ENCODE measurements around the gene AGPAT2.

AGPAT2 gene

GRCh38 chr9:136687721-136688223, 515 bp upstream of the AGPAT2 start:
- ATAC-seq, result no peak

- ATAC-seq, result no peak
Measured at GRCh38 chr9:136686534-136686793, 793 bp downstream of the AGPAT2 start.

- ATAC-seq, result no peak
Measured at GRCh38 chr9:136685790-136686533, 1.3 kb downstream of the AGPAT2 start.

GRCh38 chr9:136685216-136685615, 2.0 kb downstream of the AGPAT2 start:
- no peak for ATAC-seq

GRCh38 chr9:136684799-136685198, 2.5 kb downstream of the AGPAT2 start:
- no peak for ATAC-seq

GRCh38 chr9:136684339-136684738, 2.9 kb downstream of the AGPAT2 start:
- no peak for ATAC-seq

GRCh38 chr9:136683755-136684154, 3.5 kb downstream of the AGPAT2 start:
- no peak for ATAC-seq

- ATAC-seq, result no peak
Measured at GRCh38 chr9:136683173-136683745, 4.0 kb downstream of the AGPAT2 start.

- ATAC-seq, result no peak
Measured at GRCh38 chr9:136682710-136683109, 4.5 kb downstream of the AGPAT2 start.

- ATAC-seq, result no peak
Measured at GRCh38 chr9:136681945-136682699, 5.1 kb downstream of the AGPAT2 start.

- no peak for ATAC-seq
Measured at GRCh38 chr9:136681029-136681428, 6.2 kb downstream of the AGPAT2 start.

- ATAC-seq, result no peak
Measured at GRCh38 chr9:136679431-136679941, 7.8 kb downstream of the AGPAT2 start.

- no peak for ATAC-seq
Measured at GRCh38 chr9:136678624-136679023, 8.6 kb downstream of the AGPAT2 start.

GRCh38 chr9:136678034-136678433, 9.2 kb downstream of the AGPAT2 start:
- ATAC-seq, result no peak

GRCh38 chr9:136676920-136677686, 10.2 kb downstream of the AGPAT2 start:
- no peak for ATAC-seq

GRCh38 chr9:136676297-136676794, 10.9 kb downstream of the AGPAT2 start:
- ATAC-seq, result no peak

GRCh38 chr9:136675477-136676296, 11.6 kb downstream of the AGPAT2 start:
- no peak for ATAC-seq

- no peak for ATAC-seq
Measured at GRCh38 chr9:136674786-136675349, 12.4 kb downstream of the AGPAT2 start.

GRCh38 chr9:136673975-136674785, 13.1 kb downstream of the AGPAT2 start:
- ATAC-seq, result no peak
